ENCODE measurements around the gene MYO7A.

MYO7A gene

GRCh38 chr11:77202941-77203900, 75.2 kb downstream of the MYO7A start:
- no peak for DNase-seq

DNA sequence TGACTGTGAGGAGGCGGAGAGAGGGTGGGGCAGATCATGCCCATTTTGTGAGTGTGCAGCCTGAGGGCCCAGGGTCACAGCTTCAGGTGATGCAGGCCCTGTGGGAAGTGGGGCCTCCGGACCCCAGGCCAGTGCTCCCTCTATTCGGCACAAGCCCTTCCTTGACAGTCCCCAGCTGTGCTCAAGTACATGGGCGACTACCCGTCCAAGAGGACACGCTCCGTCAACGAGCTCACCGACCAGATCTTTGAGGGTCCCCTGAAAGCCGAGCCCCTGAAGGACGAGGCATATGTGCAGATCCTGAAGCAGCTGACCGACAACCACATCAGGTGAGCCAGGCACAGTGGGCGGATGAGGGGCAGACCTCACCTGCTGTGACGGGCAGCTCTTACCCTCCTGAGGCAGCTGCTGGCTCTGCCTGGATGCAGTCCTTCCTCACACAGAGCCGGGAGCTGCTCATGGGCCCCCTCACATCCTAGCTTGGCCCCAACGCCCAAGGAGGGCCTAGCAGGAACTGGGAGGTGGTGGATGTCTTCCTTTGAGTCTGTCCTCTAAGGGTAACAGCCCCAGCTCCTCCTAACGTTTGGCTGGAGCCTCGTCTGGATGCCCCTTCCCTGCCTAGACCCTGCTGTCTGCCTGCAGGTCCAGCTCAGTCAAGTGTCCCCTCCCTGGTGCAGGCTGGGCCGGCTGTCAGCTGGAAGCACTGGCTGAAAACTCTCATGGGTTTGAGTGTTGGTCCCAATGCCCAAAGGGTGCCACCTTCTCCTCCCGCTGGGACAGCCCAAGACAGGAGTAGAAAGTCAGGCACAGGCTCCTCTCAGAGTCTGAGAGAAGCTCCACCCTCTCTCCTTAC, 76.1 kb downstream of the MYO7A start:
- no peak for DNase-seq

DNA sequence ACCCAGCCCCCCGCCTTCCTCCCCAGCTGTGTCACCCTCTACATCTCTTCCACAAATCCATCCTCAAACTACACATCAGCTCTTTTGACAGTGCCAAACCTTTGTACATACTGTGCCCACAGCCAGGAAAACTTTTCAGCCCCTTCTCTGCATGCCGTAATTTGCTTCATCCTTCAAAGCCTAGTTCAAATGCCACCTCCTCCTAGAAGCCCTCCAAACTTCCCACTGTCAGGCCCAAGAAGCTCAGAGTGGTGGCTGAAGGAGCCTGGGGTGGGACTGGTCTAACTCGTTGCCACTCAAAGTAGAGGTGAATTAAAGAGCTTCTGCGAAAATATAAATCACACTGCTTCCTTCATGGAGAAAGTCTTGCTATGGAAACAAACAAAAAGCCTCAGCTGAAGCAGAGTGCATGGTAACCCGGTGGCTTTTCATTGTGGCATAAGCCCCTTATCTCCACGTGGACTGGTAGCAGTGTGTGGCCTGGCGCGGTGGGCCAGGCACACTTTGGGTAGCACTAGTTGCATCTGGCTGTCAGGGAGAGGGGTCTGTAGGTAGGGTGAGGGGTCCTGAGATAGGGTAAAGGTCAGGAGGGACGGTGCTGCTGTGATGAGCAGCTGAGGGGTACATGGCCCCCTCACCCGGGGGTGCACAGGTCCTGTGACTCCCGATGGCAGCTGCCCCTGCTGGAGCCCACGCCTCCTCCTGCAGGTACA, 76.9 kb downstream of the MYO7A start:
- no peak for DNase-seq

- no peak for DNase-seq
Measured at GRCh38 chr11:77205467-77206263, 77.6 kb downstream of the MYO7A start.

DNA sequence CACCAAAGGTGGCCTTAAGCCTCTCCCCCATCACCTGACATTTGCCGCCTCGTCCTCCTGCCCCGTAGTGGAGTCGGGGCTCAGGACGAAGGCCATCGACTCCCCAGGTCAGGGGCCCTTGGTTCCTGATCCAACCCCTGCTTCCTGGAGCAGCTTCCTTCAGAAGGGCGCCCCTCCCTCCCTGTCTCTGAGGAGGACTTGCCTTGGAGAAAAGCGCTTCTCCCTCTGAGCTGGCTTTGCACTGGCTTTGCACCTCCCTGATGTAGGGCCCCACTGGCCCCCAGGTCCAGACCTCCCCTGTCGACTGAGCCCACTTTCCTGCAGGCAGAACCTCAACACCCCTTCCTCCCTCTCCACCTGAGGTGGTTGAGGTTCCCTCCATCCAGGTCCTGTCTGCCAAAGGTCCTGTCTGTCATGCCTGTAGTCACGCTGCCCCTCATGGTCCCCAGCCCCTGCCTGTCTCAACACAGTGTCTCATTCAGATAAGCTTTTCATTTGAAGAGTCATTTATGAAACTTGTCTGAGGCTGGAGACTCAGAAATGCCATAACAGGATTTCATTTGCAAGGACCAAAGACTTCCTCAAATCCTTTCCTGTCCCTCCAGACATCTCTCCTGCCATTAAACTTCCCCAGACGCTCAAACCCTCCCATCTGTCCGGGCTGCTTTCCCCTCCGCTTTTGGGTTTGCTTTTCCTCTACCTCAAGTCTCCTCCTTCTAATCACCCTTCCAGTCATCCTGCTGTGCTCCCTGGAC, 78.4 kb downstream of the MYO7A start:
- no peak for DNase-seq

DNA sequence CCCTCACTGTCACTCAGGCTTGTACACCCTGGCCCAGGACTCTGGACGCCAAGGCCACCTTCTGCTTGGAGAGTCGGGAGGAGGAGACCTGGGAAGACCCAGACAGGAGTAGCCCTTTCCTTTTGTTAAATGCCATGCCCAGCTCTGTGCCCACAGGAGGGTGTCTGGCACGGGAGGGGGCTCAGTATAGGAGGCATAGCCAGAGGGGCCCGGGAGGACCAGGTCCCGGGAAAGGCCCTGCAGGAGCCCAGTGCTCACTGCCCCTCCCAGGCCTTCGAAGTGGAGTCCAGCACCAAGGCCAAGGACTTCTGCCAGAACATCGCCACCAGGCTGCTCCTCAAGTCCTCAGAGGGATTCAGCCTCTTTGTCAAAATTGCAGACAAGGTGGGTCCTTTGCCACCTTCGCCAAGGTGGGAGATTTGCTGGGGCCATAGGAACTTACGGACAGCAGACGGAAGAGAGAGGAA, 79.0 kb downstream of the MYO7A start:
- no peak for DNase-seq

GRCh38 chr11:77207618-77208313, 79.7 kb downstream of the MYO7A start:
- no peak for DNase-seq

- no peak for DNase-seq
Measured at GRCh38 chr11:77208535-77208934, 80.5 kb downstream of the MYO7A start.

- DNase-seq = no peak
Measured at GRCh38 chr11:77209663-77210062, 81.6 kb downstream of the MYO7A start.

DNA sequence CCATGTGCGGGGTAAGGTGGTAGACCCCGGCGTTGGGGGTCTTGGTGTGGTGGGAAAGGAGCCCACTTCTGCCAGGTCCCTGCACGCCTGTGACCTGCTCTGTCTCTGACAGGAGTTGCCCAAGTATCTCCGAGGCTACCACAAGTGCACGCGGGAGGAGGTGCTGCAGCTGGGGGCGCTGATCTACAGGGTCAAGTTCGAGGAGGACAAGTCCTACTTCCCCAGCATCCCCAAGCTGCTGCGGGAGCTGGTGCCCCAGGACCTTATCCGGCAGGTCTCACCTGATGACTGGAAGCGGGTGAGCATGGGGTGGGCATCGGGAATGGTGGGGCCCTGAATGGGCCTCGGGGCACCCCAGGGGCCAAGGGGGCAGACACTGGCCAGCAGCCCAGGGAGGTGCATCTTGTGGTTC, 83.0 kb downstream of the MYO7A start:
- DNase-seq = no peak

DNA sequence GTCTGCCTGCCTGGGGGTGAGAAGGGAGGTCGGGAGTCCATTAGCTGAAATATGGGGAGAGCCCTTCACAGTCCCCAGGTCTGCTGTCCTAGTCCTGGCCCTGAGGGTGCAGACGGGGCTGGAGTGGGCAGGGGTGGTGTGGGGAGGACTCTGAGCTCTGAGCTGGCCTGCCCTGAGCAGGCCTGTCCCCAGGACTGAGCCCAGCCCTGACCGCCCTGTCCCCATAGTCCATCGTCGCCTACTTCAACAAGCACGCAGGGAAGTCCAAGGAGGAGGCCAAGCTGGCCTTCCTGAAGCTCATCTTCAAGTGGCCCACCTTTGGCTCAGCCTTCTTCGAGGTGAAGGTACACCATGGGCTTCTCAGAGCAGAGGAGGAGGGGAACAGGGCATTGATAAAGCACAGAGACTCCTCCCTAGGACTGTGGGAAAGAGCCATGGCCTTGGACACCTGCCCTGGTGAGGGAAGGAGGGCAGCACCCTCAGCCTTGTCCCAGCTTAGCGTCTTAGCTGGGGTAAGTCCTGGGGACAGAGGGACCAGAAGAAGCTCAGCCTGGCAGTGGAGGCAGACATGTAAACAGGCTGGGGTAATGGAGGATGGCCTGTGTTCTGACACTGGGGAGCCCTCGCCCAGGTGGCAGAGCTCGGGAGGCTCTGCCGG, 83.7 kb downstream of the MYO7A start:
- DNase-seq = no peak

DNA sequence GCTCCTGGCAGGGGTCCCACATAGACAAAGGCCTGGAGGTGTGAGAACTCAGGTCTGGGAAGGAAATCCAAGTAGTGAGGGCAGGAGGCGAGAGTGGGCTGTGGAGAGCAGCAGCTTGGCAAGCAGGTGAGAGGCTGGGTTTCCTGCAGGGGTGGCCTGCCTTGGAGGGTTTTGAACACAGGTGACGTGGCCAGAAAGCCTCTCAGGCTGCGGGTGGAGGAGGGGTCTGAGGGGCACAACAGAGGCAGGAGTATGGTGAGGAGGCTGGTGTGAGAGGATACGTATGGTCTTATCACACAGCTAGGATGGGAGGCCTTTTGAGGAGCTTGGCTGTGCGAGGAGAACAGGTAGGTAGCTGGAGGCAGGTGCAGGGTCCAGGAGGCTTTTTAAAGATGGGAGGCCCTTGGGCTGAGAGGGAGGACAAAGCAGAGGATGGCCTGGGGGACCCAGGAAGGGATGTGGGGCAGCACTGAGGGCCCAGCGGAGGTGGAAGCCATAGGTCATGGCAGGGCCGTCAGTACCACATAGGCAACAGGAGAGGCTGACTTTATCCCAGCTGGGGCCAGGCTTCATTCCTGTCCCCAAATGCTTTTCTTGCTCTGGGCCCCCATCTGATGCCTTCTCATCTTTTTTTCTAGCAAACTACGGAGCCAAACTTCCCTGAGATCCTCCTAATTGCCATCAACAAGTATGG, 84.4 kb downstream of the MYO7A start:
- DNase-seq = no peak

- no peak for DNase-seq
Measured at GRCh38 chr11:77213029-77213579, 85.1 kb downstream of the MYO7A start.

GRCh38 chr11:77213589-77214428, 85.8 kb downstream of the MYO7A start:
- DNase-seq = no peak

- DNase-seq = no peak
Measured at GRCh38 chr11:77214557-77214956, 86.5 kb downstream of the MYO7A start.

- DNase-seq = no peak
Measured at GRCh38 chr11:77215106-77215505, 87.1 kb downstream of the MYO7A start.

DNA sequence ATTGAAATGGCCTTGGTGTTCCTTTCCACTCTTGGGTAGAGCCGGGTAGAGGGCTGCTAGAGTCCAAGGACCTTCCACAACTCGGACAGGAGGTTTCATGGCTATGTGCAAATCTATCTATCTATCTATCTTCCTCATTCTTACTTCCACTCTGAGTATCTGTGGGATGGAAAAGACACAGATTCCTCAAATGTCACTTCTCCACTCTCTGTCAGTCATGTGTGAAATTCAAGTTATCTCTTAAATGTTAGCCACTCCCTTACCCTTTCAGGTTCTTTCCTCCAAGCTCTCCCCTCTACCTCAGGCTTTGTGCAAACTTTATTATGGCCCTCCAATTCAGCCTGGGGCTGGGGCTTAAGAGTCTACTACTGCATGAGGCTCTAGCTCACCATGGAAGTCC, 89.1 kb downstream of the MYO7A start:
- no peak for DNase-seq

- DNase-seq = no peak
Measured at GRCh38 chr11:77223797-77224196, 95.8 kb downstream of the MYO7A start.
